Activated CD4-positive, alpha-beta T cell treated with anti-CD3 and anti-CD28 coated beads for 36 hours (primary cell): ENCODE results near the gene ZMYND8. TPM values are rescaled to one million over a fixed set of nuclear protein-coding genes. Genes with fewer than 3 reads are reported as not detected.

Experiments used
- ATAC-seq: fragments of 200-7000 bp; cut with Tn5 transposase; one replicate; pipeline ENCODE4 v1.10.0; 2021; ENCODE audit warnings: mild to moderate bottlenecking, moderate library complexity
- CTCF ChIA-PET: fragments of 350-600 bp; sonication (Branson Sonifier 250); formaldehyde crosslinking; loops from one replicate; lab custom pipeline; 2021; ENCODE audit warnings: antibody characterized with exemption; lab: Charles Lee
- POLR2A ChIA-PET: fragments of 350-600 bp; sonication (Branson Sonifier 250); formaldehyde crosslinking; loops from one replicate; lab custom pipeline; 2021; ENCODE audit warnings: antibody characterized with exemption, inconsistent platforms; lab: Charles Lee
- DNase-seq: peaks from one replicate; pipeline ENCODE4 v3.0.0-alpha.2; 2020
- H3K27ac Mint-ChIP-seq: one replicate; pipeline ENCODE4 v1.8.0; 2021; ENCODE audit warnings: mixed read lengths
- H3K27me3 Mint-ChIP-seq: one replicate; pipeline ENCODE4 v1.8.0; 2021; ENCODE audit warnings: mixed read lengths
- H3K36me3 Mint-ChIP-seq: one replicate; pipeline ENCODE4 v1.8.0; 2021; ENCODE audit warnings: low read depth, mixed read lengths
- H3K4me1 Mint-ChIP-seq: one replicate; pipeline ENCODE4 v1.8.0; 2021; ENCODE audit warnings: mixed read lengths
- H3K4me3 Mint-ChIP-seq: one replicate; pipeline ENCODE4 v1.8.0; 2021; ENCODE audit warnings: mild to moderate bottlenecking, moderate library complexity, mixed read lengths
- H3K9me3 Mint-ChIP-seq: one replicate; pipeline ENCODE4 v1.8.0; 2021; ENCODE audit warnings: low read depth, mixed read lengths
- intact Hi-C, 2 experiments: fragments of 100-400 bp; cut with DNase I in 1 of 2; cut with micrococcal nuclease in 1 of 2; formaldehyde crosslinking; loops; one replicate each; pipeline versions ENCODE4 v1.14.2 to v1.15.1; 2022 to 2024; cut with DNase I, micrococcal nuclease
- total RNA-seq, 2 experiments: library from RNA; stranded (reverse); gene quantifications; one replicate each; pipeline ENCODE4 v1.2.3, GENCODE V29; 2021

Gene ZMYND8
- total RNA-seq, 2 experiments from 2014 or later, result 33.7 to 50.3 TPM

GRCh38 chr20:47345214-47345613, 11.3 kb downstream of the ZMYND8 start:
- POLR2A ChIA-PET, result no interaction called here
- H3K4me3 Mint-ChIP-seq, result no peak overlapping the region
- CTCF ChIA-PET, result interaction anchor here (0.7 kb wide), 1 partner anchor 11 kb away, joined by 3 read pairs; the partner anchor contains the start of gene ZMYND8
- H3K9me3 Mint-ChIP-seq, result no peaks in the 10 kb centered on the region
- intact Hi-C loops, result no loop called here
- H3K27ac Mint-ChIP-seq, result peak overlapping the region; percentile 37
- H3K27me3 Mint-ChIP-seq, result no peaks in the 10 kb centered on the region
- DNase-seq (no peak), ATAC-seq (no peak)
- H3K4me1 Mint-ChIP-seq, result peaks cover 33% of the 10 kb centered on the region
- H3K36me3 Mint-ChIP-seq, result peaks cover 42% of the 10 kb centered on the region

DNA sequence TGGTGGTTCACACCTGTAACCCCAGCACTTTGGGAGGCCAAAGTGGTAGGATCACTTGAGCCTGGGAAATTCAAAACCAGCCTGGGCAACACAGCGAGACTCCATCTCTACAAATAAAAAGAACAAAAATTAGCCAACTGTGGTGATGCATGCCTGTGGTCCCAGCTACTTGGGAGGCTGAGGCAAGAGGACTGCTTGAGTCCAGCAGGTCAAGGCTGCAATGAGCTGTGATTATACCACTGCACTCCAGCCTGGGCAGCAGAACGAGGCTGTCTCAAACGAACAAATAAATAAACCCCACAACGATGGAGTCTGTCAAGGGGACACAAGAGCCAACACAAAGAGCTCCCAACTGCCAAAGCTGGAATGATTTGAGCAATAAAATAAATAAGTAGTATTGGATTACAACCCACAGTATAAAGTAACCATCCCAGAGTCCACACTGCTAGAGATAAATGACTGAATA, 13.5 kb downstream of the ZMYND8 start:
- no peak for DNase-seq
- H3K36me3 Mint-ChIP-seq, result peaks cover 51% of the 10 kb centered on the region
- POLR2A ChIA-PET, result interaction anchor here (0.6 kb wide), 2 partner anchors 18 to 278 kb away, joined by 3 to 8 read pairs; no protein-coding TSS in a partner anchor
- peaks cover 34% of the 10 kb centered on the region for H3K4me1 Mint-ChIP-seq
- no peaks in the 10 kb centered on the region for H3K27me3 Mint-ChIP-seq
- H3K27ac Mint-ChIP-seq, result no peak overlapping the region
- H3K4me3 Mint-ChIP-seq, result no peak overlapping the region
- CTCF ChIA-PET, result interaction anchor here (0.6 to 1.0 kb wide), 5 partner anchors 11 to 70 kb away, joined by 3 to 4 read pairs (median 3); no protein-coding TSS in a partner anchor
- intact Hi-C loops, result no loop called here
- no peak for ATAC-seq
- H3K9me3 Mint-ChIP-seq, result no peaks in the 10 kb centered on the region

GRCh38 chr20:47338131-47338628, 18.3 kb downstream of the ZMYND8 start:
- no peak for ATAC-seq
- DNase-seq, result no peak
- peaks cover 35% of the 10 kb centered on the region for H3K4me1 Mint-ChIP-seq
- POLR2A ChIA-PET, result no interaction called here
- H3K27ac Mint-ChIP-seq, result no peak overlapping the region
- no peak overlapping the region for H3K4me3 Mint-ChIP-seq
- H3K9me3 Mint-ChIP-seq, result no peaks in the 10 kb centered on the region
- intact Hi-C loops, result no loop called here
- CTCF ChIA-PET, result interaction anchor here (2.3 kb wide), 1 partner anchor 46 kb away, joined by 8 read pairs; no protein-coding TSS in a partner anchor
- peaks cover 35% of the 10 kb centered on the region for H3K36me3 Mint-ChIP-seq
- H3K27me3 Mint-ChIP-seq, result no peaks in the 10 kb centered on the region

DNA sequence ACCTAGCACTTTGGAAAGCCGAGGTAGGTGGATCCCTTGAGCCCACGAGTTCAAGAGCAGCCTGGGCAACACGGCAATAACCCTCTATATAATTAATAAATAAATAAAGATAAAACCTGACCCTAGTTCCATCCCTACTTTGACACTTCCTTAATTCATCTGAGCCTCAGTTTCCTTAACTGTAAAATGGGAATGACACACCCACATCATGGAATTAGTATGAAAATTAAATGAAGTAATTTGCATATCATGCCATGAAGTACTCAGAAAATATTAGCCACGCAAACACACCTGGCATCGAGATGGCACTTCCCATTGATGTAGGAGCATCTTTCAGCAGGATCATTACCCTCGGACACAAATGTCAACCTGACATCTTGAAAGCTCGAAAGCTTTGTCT, 19.1 kb downstream of the ZMYND8 start:
- ChIA-PET CTCF (interaction anchor here (2.3 kb wide), 1 partner anchor 47 kb away, joined by 8 read pairs; no protein-coding TSS in a partner anchor), POLR2A (no interaction called here)
- peaks cover 41% of the 10 kb centered on the region for H3K4me1 Mint-ChIP-seq
- DNase-seq, result no peak
- H3K4me3 Mint-ChIP-seq, result no peak overlapping the region
- no peaks in the 10 kb centered on the region for H3K9me3 Mint-ChIP-seq
- no peaks in the 10 kb centered on the region for H3K27me3 Mint-ChIP-seq
- no peak for ATAC-seq
- no peak overlapping the region for H3K27ac Mint-ChIP-seq
- intact Hi-C loops, result no loop called here
- peaks cover 36% of the 10 kb centered on the region for H3K36me3 Mint-ChIP-seq

- CTCF ChIA-PET, result interaction anchor here (0.9 kb wide), 1 partner anchor 64 kb away, joined by 5 read pairs; no protein-coding TSS in a partner anchor
- intact Hi-C loops, result no loop called here
- H3K9me3 Mint-ChIP-seq, result no peaks in the 10 kb centered on the region
- H3K27me3 Mint-ChIP-seq, result no peaks in the 10 kb centered on the region
- peaks cover 51% of the 10 kb centered on the region for H3K4me1 Mint-ChIP-seq
- ATAC-seq (no peak), DNase-seq (no peak)
- H3K27ac Mint-ChIP-seq, result no peak overlapping the region
- no peak overlapping the region for H3K4me3 Mint-ChIP-seq
- peaks cover 44% of the 10 kb centered on the region for H3K36me3 Mint-ChIP-seq
- POLR2A ChIA-PET, result no interaction called here
These were observed 20.3 kb downstream of the ZMYND8 start for GRCh38 chr20:47336129-47336754.

DNA sequence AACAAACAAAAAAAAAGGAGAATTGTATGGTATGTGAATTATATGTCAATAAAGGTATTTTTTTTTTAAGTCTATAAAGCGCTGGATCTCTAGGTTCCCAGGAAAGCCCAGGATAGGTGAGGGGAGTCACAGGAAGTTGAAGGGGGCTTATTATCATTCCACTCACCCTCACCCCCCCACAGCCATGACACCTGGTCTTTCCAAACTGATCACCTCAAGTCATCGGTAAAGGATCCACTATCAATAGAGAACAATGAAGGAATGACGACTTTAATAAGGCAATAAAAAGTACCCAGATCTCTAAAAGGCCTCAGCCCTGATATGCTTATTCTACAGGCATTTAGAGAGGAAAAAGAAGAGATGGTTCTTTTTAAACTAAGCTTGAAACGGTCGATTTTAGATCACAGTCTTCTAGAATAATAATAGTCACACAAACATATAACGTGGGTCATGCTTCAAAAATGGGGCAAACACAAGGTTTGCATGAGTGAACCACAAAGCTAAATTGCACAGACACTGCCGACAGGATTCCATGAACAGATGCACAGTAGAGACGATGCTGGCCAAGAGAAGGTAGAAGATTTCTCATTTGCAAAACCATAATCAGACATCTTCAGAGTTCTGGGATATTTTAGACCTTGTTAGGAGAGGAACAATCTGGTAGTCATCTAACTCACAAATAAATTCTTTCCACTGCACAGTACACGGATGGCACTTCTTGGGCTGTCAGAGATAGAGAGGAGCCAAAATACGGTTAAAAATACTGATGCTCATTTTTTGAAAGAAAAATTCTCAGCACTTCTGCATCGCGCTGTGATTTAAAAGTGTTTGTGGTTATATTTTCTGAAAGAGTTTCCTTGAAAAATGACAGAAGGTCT, 21.0 kb downstream of the ZMYND8 start:
- peaks cover 41% of the 10 kb centered on the region for H3K36me3 Mint-ChIP-seq
- CTCF ChIA-PET, result interaction anchor here (0.9 kb wide), 1 partner anchor 63 kb away, joined by 5 read pairs; no protein-coding TSS in a partner anchor

GRCh38 chr20:47334022-47334551, 22.4 kb downstream of the ZMYND8 start:
- Mint-ChIP-seq H3K27ac (peak overlapping the region; percentile 35), H3K4me1 (peaks cover 60% of the 10 kb centered on the region), H3K36me3 (peaks cover 41% of the 10 kb centered on the region), H3K4me3 (no peak overlapping the region), H3K9me3 (no peaks in the 10 kb centered on the region), H3K27me3 (no peaks in the 10 kb centered on the region)
- ChIA-PET CTCF (interaction anchor here (0.7 kb wide), 1 partner anchor 219 kb away, joined by 4 read pairs; no protein-coding TSS in a partner anchor), POLR2A (interaction anchor here (0.7 kb wide), 1 partner anchor 140 kb away, joined by 3 read pairs; no protein-coding TSS in a partner anchor)
- DNase-seq (no peak), ATAC-seq (peak; percentile 61)
- intact Hi-C loops, result no loop called here

More for the DNA sequence above, 21.0 kb downstream of the ZMYND8 start:
- H3K9me3 Mint-ChIP-seq, result no peaks in the 10 kb centered on the region
- no peak for DNase-seq
- intact Hi-C loops, result no loop called here
- POLR2A ChIA-PET, result no interaction called here
- no peak overlapping the region for H3K27ac Mint-ChIP-seq
- ATAC-seq, result no peak
- no peaks in the 10 kb centered on the region for H3K27me3 Mint-ChIP-seq
- H3K4me3 Mint-ChIP-seq, result no peak overlapping the region
- peaks cover 56% of the 10 kb centered on the region for H3K4me1 Mint-ChIP-seq

- no peak overlapping the region for H3K4me3 Mint-ChIP-seq
- H3K9me3 Mint-ChIP-seq, result no peaks in the 10 kb centered on the region
- ChIA-PET CTCF (interaction anchor here (1.4 kb wide), 1 partner anchor 15 kb away, joined by 4 read pairs; no protein-coding TSS in a partner anchor), POLR2A (no interaction called here)
- H3K4me1 Mint-ChIP-seq, result peaks cover 62% of the 10 kb centered on the region
- H3K36me3 Mint-ChIP-seq, result peaks cover 37% of the 10 kb centered on the region
- peak overlapping the region; percentile 4 for H3K27ac Mint-ChIP-seq
- intact Hi-C loops, result no loop called here
- DNase-seq (no peak), ATAC-seq (no peak)
- no peaks in the 10 kb centered on the region for H3K27me3 Mint-ChIP-seq
These were observed 23.9 kb downstream of the ZMYND8 start for GRCh38 chr20:47332381-47333206.

GRCh38 chr20:47330933-47331708, 25.4 kb downstream of the ZMYND8 start:
- Mint-ChIP-seq H3K27ac (peak overlapping the region; percentile 38), H3K4me3 (no peak overlapping the region), H3K9me3 (no peaks in the 10 kb centered on the region), H3K4me1 (peaks cover 58% of the 10 kb centered on the region), H3K27me3 (no peaks in the 10 kb centered on the region), H3K36me3 (peaks cover 38% of the 10 kb centered on the region)
- CTCF ChIA-PET, result interaction anchor here (0.7 to 1.5 kb wide), 3 partner anchors 14 to 58 kb away, joined by 3 to 8 read pairs (median 4); no protein-coding TSS in a partner anchor
- POLR2A ChIA-PET, result no interaction called here
- ATAC-seq, result peak; percentile 81
- intact Hi-C loops, result no loop called here
- no peak for DNase-seq

GRCh38 chr20:47330071-47330470, 26.4 kb downstream of the ZMYND8 start:
- DNase-seq (no peak), ATAC-seq (no peak)
- POLR2A ChIA-PET, result no interaction called here
- H3K27ac Mint-ChIP-seq, result no peak overlapping the region
- intact Hi-C loops, result no loop called here
- peaks cover 54% of the 10 kb centered on the region for H3K4me1 Mint-ChIP-seq
- H3K4me3 Mint-ChIP-seq, result no peak overlapping the region
- no peaks in the 10 kb centered on the region for H3K9me3 Mint-ChIP-seq
- H3K36me3 Mint-ChIP-seq, result peaks cover 39% of the 10 kb centered on the region
- CTCF ChIA-PET, result interaction anchor here (1.5 to 4.9 kb wide), 2 partner anchors 54 to 57 kb away, joined by 8 to 21 read pairs; no protein-coding TSS in a partner anchor
- no peaks in the 10 kb centered on the region for H3K27me3 Mint-ChIP-seq
